B cell (primary cell): ENCODE data around the gene RRAS. TPM values are rescaled to one million over a fixed set of nuclear protein-coding genes. Genes with fewer than 3 reads are reported as not detected.

ENCODE experiments used
- ATAC-seq: fragments of 200-7000 bp; cut with Tn5 transposase; one replicate; pipeline ENCODE4 v1.10.0; 2021; ENCODE audit warnings: low read depth, mild to moderate bottlenecking, moderate number of reproducible peaks, moderate library complexity
- CTCF ChIA-PET: fragments of 350-600 bp; sonication (Branson Sonifier 250); formaldehyde crosslinking; loops from one replicate; lab custom pipeline; 2021; ENCODE audit warnings: antibody characterized with exemption, inconsistent platforms; lab: Charles Lee
- POLR2A ChIA-PET: fragments of 350-600 bp; sonication (Branson Sonifier 250); formaldehyde crosslinking; loops from one replicate; lab custom pipeline; 2021; ENCODE audit warnings: antibody characterized with exemption; lab: Charles Lee
- DNase-seq: peaks from one replicate; pipeline ENCODE4 v3.0.0; 2013
- H2AFZ ChIP-seq: 2 replicates; pipeline ENCODE4 v1.6.1; 2012; ENCODE audit warnings: mild to moderate bottlenecking, low read depth, low read length; ENCODE audit not compliant: insufficient read depth, poor library complexity, severe bottlenecking
- H3K27ac ChIP-seq, 2 donors: 1 replicate in 1 of 2; 2 replicates in 1 of 2; pipeline ENCODE4 v1.5.1; 2012 to 2013; ENCODE audit warnings: low read length in 2 of 2, mild to moderate bottlenecking in 2 of 2, moderate library complexity in 1 of 2
- H3K27me3 ChIP-seq, 4 experiments: fragments of 200-600 bp in 1 of 4; sonication (generic) in 1 of 4; replicated peaks in 1 of 4; 1 replicate in 2 of 4; 2 replicates in 2 of 4; pipeline versions ENCODE4 v1.6.1 to v1.7.0; 2013 to 2016; ENCODE audit warnings: low read length in 3 of 4, mild to moderate bottlenecking in 2 of 4, mixed read lengths in 1 of 4, moderate library complexity in 1 of 4; ENCODE audit not compliant: insufficient read depth in 4 of 4, control insufficient read depth in 3 of 4; ENCODE audit errors: control extremely low read depth in 1 of 4
- H3K36me3 ChIP-seq, 2 experiments: replicated peaks in 1 of 2; 1 replicate in 1 of 2; 2 replicates in 1 of 2; pipeline versions ENCODE4 v1.6.1 to v1.7.1; 2013; ENCODE audit warnings: low read length in 1 of 2; ENCODE audit not compliant: insufficient read depth in 2 of 2, control insufficient read depth in 1 of 2; ENCODE audit errors: control extremely low read depth in 1 of 2, extremely low read depth in 1 of 2
- H3K4me1 ChIP-seq, 2 donors: fragments of 200-600 bp in 1 of 2; sonication (generic) in 1 of 2; 1 replicate in 1 of 2; 2 replicates in 1 of 2; pipeline versions ENCODE4 v1.5.1 to v1.6.1; 2013 to 2017; ENCODE audit warnings: low read length in 2 of 2; ENCODE audit not compliant: control insufficient read depth in 2 of 2, insufficient read depth in 2 of 2
- H3K4me2 ChIP-seq: replicated peaks from 2 replicates; pipeline ENCODE3; 2012; ENCODE audit warnings: mild to moderate bottlenecking, low read depth, low read length; ENCODE audit not compliant: poor library complexity, severe bottlenecking
- H3K4me3 ChIP-seq, 5 experiments: fragments of 200-600 bp in 1 of 5; sonication (generic) in 1 of 5; 1 replicate in 3 of 5; 2 replicates in 2 of 5; pipeline versions ENCODE4 v1.5.1 to v1.7.0; 2011 to 2016; ENCODE audit warnings: low read length in 4 of 5, mild to moderate bottlenecking in 4 of 5, low read depth in 2 of 5, control low read depth in 1 of 5, moderate library complexity in 1 of 5; ENCODE audit not compliant: insufficient read depth in 1 of 5; ENCODE audit errors: control extremely low read depth in 1 of 5, extremely low read depth in 1 of 5
- H3K79me2 ChIP-seq: fragments of 200-600 bp; sonication (generic); one replicate; pipeline ENCODE4 v1.6.0; 2016; ENCODE audit warnings: low read length; ENCODE audit not compliant: control insufficient read depth, insufficient read depth
- H3K9ac ChIP-seq: fragments of 200-600 bp; sonication (generic); 2 replicates; pipeline ENCODE4 v1.6.1; 2017; ENCODE audit warnings: mild to moderate bottlenecking, low read length, moderate library complexity
- H3K9me3 ChIP-seq, 3 donors: one replicate each; pipeline versions ENCODE4 v1.6.1 to v1.7.1; 2013; ENCODE audit warnings: low read length in 2 of 3; ENCODE audit not compliant: control insufficient read depth in 2 of 3, insufficient read depth in 1 of 3; ENCODE audit errors: control extremely low read depth in 1 of 3
- H4K20me1 ChIP-seq: 2 replicates; pipeline ENCODE4 v1.6.0; 2012; ENCODE audit warnings: mild to moderate bottlenecking, low read length; ENCODE audit not compliant: insufficient read depth, control insufficient read depth, poor library complexity, severe bottlenecking
- H3K27ac Mint-ChIP-seq: one replicate; pipeline ENCODE4 v1.8.0; 2021; ENCODE audit warnings: mixed read lengths
- H3K27me3 Mint-ChIP-seq: one replicate; pipeline ENCODE4 v1.8.0; 2021; ENCODE audit warnings: mixed read lengths
- H3K4me1 Mint-ChIP-seq: one replicate; pipeline ENCODE4 v1.8.0; 2021; ENCODE audit warnings: mixed read lengths
- H3K4me3 Mint-ChIP-seq: one replicate; pipeline ENCODE4 v1.8.0; 2021; ENCODE audit warnings: mixed read lengths
- H3K9me3 Mint-ChIP-seq: one replicate; pipeline ENCODE4 v1.8.0; 2022; ENCODE audit warnings: mixed read lengths; ENCODE audit not compliant: insufficient read depth
- CTCF ChIP-seq: fragments of 200-600 bp; IDR thresholded peaks from one replicate; pipeline ENCODE4 v1.8.0; 2022; ENCODE audit warnings: antibody characterized with exemption, mild to moderate bottlenecking
- EZH2 ChIP-seq: IDR thresholded peaks from 2 replicates; pipeline ENCODE4 v1.6.1; 2012; ENCODE audit warnings: borderline replicate concordance, low read depth, mild to moderate bottlenecking, moderate library complexity, low read length; ENCODE audit not compliant: insufficient read depth, poor library complexity, severe bottlenecking
- WGBS: methylation state at CpG from one replicate; pipeline ENCODE4 v1.1.5; 2013; ENCODE audit warnings: missing lambda C conversion rate; ENCODE audit not compliant: insufficient coverage; 5-methylcytosine and 5-hydroxymethylcytosine counted together
- intact Hi-C: fragments of 100-400 bp; cut with micrococcal nuclease; formaldehyde crosslinking; loops from one replicate; pipeline ENCODE4 v1.10.0; 2022
- polyA plus RNA-seq: library from polyadenylated mRNA; depleted of rRNA; stranded (reverse); fragments of >200 nt; gene quantifications from 2 replicates; pipeline ENCODE4 v1.2.3, GENCODE V29; 2012
- total RNA-seq, 2 donors: library from RNA; stranded (reverse); fragments of 120-200 nt in 1 of 2; gene quantifications; 1 replicate in 1 of 2; 2 replicates in 1 of 2; pipeline versions ENCODE4 v1.2.3 to v1.2.4, GENCODE V29; 2013 to 2022

Gene RRAS
- total and polyA plus RNA-seq, 2 donors (not counting 1 experiment from before 2014, with no cell fraction given), result 5.6 to 21.0 TPM

DNA sequence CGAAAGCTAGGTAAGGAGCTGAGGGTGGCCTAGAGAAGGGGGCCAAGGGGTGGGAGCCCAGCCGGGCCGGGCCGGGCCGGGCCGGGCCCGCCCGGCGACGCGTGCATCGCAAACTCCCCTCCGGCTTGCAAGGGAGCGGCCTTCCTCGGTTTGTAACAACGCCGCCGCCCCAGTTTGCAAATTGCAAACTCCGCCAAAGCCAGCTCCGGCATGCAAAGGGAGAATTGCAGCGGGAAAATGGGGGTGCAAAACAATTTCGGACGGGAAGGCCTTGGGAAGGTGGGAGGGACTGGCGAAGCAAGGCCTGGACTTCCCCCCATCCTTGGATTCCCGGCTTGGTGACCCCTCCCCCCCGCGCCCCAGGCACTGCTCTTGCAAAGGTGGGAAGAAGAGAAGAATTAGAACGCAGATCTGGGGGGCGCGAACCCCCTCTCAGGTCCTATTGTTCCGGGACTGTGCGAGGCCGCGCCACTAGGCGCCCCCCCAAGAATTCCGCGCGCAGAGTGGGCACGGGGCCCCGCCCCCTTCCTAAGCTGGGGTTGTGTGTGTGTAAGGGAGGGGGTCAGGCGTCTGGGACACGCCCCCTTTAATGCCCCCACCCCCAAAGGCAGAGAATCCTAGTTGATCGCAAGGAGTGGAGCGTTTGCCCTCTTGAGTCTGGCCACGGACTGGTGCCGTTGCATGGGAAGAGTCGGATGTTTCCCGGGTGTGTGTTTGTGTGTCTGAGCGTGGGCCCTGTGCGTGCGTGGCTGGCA, 48.0 kb downstream of the RRAS start:
- H3K36me3 ChIP-seq, result peaks cover 0 to 21% of the 10 kb centered on the region in 2 experiments
- H3K4me1 ChIP-seq, result peaks cover 16 to 26% of the 10 kb centered on the region in 2 donors
- H3K4me1 Mint-ChIP-seq, result peaks cover 27% of the 10 kb centered on the region
- H3K27ac Mint-ChIP-seq, result peak overlapping the region; percentile 86
- 0% methylated on average over 36 of the region's 51 CpGs for WGBS
- peak overlapping the region; percentile 82 for H3K9ac ChIP-seq
- H3K27ac ChIP-seq, result peak overlapping the region; percentile 18 to 50
- ATAC-seq (no peak), DNase-seq (peak; percentile 70)
- H3K4me2 ChIP-seq, result peak overlapping the region; percentile 89
- no peaks in the 10 kb centered on the region for H3K9me3 Mint-ChIP-seq
- peak overlapping the region; percentile 84 for H3K4me3 Mint-ChIP-seq
- peak overlapping the region; percentile 60 for H2AFZ ChIP-seq
- intact Hi-C loops, result loop anchor here (2.0 to 5.0 kb wide), 2 partner anchors 285 to 1335 kb away; partner anchors contain the start of genes AKT1S1, CARD8 and TBC1D17
- peaks cover 53% of the 10 kb centered on the region for H4K20me1 ChIP-seq
- H3K27me3 ChIP-seq, result no peaks in the 10 kb centered on the region
- H3K79me2 ChIP-seq, result peaks cover 53% of the 10 kb centered on the region
- H3K27me3 Mint-ChIP-seq, result no peaks in the 10 kb centered on the region
- no peak for TF ChIP-seq EZH2
- no peak for TF ChIP-seq CTCF
- H3K9me3 ChIP-seq, result no peaks in the 10 kb centered on the region
- POLR2A ChIA-PET, result interaction anchor here (0.8 to 3.7 kb wide), 3 partner anchors 11 to 73 kb away, joined by 6 to 26 read pairs (median 7); partner anchors contain the start of genes NOSIP, PRRG2 and RRAS
- CTCF ChIA-PET, result interaction anchor here (3.2 kb wide), 1 partner anchor 11 kb away, joined by 15 read pairs; the partner anchor contains the start of genes NOSIP and PRRG2
- peak overlapping the region; percentile 69 to 85 (median 74) for H3K4me3 ChIP-seq
